Measurements from ENCODE around the gene INTS12.

DNA sequence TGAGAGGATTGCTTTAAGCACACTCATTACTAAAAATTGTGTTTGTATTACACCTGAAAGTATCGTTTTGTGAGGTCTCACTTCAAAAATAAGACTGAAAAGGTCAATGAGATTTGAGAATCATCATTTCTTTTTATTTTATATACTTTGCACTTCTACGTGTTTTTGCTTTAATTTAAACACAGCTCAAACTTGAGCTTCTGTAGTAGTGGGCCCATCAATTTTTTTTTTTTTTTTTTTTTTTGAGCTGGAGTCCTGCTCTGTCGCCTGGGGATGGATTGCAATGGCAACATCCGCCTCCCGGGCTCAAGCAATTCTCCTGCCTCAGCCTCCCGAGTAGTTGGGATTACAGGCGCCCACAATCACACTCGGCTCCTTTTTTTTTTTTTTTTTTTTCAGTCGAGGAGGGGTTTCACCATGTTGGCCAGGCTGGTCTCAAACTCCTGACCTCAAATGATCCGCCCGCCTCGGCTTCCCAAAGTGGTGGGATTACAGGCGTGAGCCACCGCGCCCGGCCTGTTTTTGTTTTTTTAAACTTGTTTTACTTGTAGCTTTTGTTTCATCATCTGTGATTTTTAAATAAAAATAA is 1.6 kb upstream of the INTS12 start:
- TF ChIP-seq CTCF (IDR thresholded peaks at IDR 0.05): no peak
- TF ChIP-seq POLR2A (IDR thresholded peaks at IDR 0.05): no peak
